HEK293 (cell line): ENCODE measurements around the gene KLRC3.

ENCODE experiments used
- HOXC10 ChIP-seq: sonication (generic); formaldehyde crosslinking; IDR thresholded peaks from 2 replicates; pipeline ENCODE4 v1.8.1; 2023; ENCODE audit warnings: mild to moderate bottlenecking, missing genetic modification reagents
- WT1 ChIP-seq: fragments of 450-650 bp; formaldehyde crosslinking; IDR thresholded peaks from 2 replicates; pipeline ENCODE4 v1.5.1; 2016; ENCODE audit warnings: missing biosample characterization, missing genetic modification characterization
- ZNF10 ChIP-seq: fragments of 450-650 bp; formaldehyde crosslinking; IDR thresholded peaks from 2 replicates; pipeline ENCODE4 v1.5.1; 2017; ENCODE audit warnings: missing biosample characterization, missing genetic modification characterization
- ZNF426 ChIP-seq: fragments of 450-650 bp; formaldehyde crosslinking; IDR thresholded peaks from 2 replicates; pipeline ENCODE4 v1.5.1; 2017; ENCODE audit warnings: missing biosample characterization, missing genetic modification characterization, mild to moderate bottlenecking, inconsistent platforms, moderate library complexity
- ZNF571 ChIP-seq: fragments of 450-650 bp; formaldehyde crosslinking; IDR thresholded peaks from 2 replicates; pipeline ENCODE4 v1.5.0; 2017; ENCODE audit warnings: missing biosample characterization, missing genetic modification characterization
- ZNF707 ChIP-seq: fragments of 450-650 bp; formaldehyde crosslinking; IDR thresholded peaks from 2 replicates; pipeline ENCODE4 v1.5.1; 2016; ENCODE audit warnings: missing biosample characterization, missing genetic modification characterization
- TF ChIP-seq, protein P1 (sequence below): fragments of 450-650 bp; formaldehyde crosslinking; IDR thresholded peaks from 2 replicates; pipeline ENCODE4 v1.5.1; 2016; ENCODE audit warnings: missing biosample characterization, missing genetic modification characterization
- TF ChIP-seq, protein P2 (sequence below): fragments of 450-650 bp; formaldehyde crosslinking; IDR thresholded peaks from 2 replicates; pipeline ENCODE4 v1.5.1; 2016; ENCODE audit warnings: missing biosample characterization, missing genetic modification characterization
- TF ChIP-seq, protein P3 (sequence below): fragments of 450-650 bp; formaldehyde crosslinking; IDR thresholded peaks from 2 replicates; pipeline ENCODE4 v1.5.1; 2017; ENCODE audit warnings: missing biosample characterization, missing genetic modification characterization
- TF ChIP-seq, protein P4 (sequence below): fragments of 450-650 bp; formaldehyde crosslinking; IDR thresholded peaks from 2 replicates; pipeline ENCODE4 v1.5.1; 2017; ENCODE audit warnings: missing biosample characterization, missing genetic modification characterization
- TF ChIP-seq, protein P5 (sequence below): fragments of 450-650 bp; formaldehyde crosslinking; IDR thresholded peaks from 2 replicates; pipeline ENCODE4 v1.5.1; 2016; ENCODE audit warnings: missing biosample characterization, missing genetic modification characterization
- TF ChIP-seq, protein P6 (sequence below): fragments of 450-650 bp; formaldehyde crosslinking; IDR thresholded peaks from 2 replicates; pipeline ENCODE4 v1.5.1; 2016; ENCODE audit warnings: missing biosample characterization, missing genetic modification characterization
- TF ChIP-seq, protein P7 (sequence below): fragments of 450-650 bp; formaldehyde crosslinking; IDR thresholded peaks from 2 replicates; pipeline ENCODE4 v1.5.1; 2016; ENCODE audit warnings: missing biosample characterization, missing genetic modification characterization
- TF ChIP-seq, protein P8 (sequence below): fragments of 450-650 bp; formaldehyde crosslinking; IDR thresholded peaks from 2 replicates; pipeline ENCODE4 v1.5.1; 2016; ENCODE audit warnings: missing biosample characterization, missing genetic modification characterization
- TF ChIP-seq, protein P9 (sequence below): fragments of 450-650 bp; formaldehyde crosslinking; conservative IDR thresholded peaks from 2 replicates; pipeline ENCODE4 v1.5.1; 2016; ENCODE audit warnings: low read depth, missing biosample characterization, missing genetic modification characterization

Gene KLRC3

DNA sequence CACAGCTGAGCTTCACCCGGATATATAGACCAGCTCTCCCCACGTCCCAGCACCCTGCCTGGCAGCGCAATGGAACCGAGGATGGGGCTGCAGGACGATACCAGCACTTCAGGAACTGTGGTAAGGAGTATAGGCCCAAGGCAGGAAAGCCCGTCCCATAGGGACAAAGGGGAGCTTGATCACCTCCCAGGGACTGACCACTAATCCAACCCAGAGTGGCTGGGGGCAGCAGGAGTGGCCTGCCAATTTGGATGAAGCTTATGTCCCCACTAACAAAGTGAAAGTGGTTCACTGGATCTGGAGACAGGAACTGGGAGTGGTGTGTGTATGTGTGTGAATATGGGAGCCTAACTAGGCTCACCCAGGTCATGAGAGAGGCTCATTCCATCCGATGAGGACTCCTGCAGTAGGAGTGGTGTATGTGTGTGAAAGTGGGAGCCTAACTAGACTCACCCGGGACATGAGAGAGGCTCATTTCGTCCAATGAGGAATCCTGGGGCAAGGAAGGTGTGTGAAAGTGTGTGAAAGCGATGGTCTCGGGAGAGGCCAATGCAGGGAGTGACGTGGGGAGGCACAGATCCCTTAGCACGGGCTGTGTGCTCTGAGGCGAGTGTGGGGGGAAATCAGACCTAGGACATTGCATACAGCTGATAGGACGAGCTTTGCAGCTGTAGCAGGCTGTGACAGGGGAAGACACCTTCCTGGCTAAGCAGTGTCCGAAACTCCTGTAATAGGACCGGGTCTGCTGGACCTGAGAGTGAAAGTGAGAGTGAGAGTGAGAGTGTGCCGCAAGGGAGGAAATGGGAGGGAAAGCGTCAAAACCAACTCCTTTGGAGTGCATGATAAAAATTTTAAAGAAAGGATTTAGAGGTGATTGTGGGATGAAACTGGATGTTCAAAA lies 56.2 kb downstream of the KLRC3 start (continued):
- TF ChIP-seq, protein P1, sequence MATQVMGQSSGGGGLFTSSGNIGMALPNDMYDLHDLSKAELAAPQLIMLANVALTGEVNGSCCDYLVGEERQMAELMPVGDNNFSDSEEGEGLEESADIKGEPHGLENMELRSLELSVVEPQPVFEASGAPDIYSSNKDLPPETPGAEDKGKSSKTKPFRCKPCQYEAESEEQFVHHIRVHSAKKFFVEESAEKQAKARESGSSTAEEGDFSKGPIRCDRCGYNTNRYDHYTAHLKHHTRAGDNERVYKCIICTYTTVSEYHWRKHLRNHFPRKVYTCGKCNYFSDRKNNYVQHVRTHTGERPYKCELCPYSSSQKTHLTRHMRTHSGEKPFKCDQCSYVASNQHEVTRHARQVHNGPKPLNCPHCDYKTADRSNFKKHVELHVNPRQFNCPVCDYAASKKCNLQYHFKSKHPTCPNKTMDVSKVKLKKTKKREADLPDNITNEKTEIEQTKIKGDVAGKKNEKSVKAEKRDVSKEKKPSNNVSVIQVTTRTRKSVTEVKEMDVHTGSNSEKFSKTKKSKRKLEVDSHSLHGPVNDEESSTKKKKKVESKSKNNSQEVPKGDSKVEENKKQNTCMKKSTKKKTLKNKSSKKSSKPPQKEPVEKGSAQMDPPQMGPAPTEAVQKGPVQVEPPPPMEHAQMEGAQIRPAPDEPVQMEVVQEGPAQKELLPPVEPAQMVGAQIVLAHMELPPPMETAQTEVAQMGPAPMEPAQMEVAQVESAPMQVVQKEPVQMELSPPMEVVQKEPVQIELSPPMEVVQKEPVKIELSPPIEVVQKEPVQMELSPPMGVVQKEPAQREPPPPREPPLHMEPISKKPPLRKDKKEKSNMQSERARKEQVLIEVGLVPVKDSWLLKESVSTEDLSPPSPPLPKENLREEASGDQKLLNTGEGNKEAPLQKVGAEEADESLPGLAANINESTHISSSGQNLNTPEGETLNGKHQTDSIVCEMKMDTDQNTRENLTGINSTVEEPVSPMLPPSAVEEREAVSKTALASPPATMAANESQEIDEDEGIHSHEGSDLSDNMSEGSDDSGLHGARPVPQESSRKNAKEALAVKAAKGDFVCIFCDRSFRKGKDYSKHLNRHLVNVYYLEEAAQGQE (tag by site-specific recombination), result peak; percentile 38; the same call in 1 of the 2 replicates
- peak; percentile 66; the same call in 1 of the 2 replicates for TF ChIP-seq ZNF10
- TF ChIP-seq ZNF571 (tag by site-specific recombination), result no peak
- TF ChIP-seq HOXC10 (CRISPR knock-in tag), result no peak
- TF ChIP-seq, protein P2, sequence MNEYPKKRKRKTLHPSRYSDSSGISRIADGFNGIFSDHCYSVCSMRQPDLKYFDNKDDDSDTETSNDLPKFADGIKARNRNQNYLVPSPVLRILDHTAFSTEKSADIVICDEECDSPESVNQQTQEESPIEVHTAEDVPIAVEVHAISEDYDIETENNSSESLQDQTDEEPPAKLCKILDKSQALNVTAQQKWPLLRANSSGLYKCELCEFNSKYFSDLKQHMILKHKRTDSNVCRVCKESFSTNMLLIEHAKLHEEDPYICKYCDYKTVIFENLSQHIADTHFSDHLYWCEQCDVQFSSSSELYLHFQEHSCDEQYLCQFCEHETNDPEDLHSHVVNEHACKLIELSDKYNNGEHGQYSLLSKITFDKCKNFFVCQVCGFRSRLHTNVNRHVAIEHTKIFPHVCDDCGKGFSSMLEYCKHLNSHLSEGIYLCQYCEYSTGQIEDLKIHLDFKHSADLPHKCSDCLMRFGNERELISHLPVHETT (tag by site-specific recombination), result no peak; the same call in 1 of the 2 replicates
- no peak; the same call in none of the 2 replicates for TF ChIP-seq WT1
- TF ChIP-seq, protein P3, sequence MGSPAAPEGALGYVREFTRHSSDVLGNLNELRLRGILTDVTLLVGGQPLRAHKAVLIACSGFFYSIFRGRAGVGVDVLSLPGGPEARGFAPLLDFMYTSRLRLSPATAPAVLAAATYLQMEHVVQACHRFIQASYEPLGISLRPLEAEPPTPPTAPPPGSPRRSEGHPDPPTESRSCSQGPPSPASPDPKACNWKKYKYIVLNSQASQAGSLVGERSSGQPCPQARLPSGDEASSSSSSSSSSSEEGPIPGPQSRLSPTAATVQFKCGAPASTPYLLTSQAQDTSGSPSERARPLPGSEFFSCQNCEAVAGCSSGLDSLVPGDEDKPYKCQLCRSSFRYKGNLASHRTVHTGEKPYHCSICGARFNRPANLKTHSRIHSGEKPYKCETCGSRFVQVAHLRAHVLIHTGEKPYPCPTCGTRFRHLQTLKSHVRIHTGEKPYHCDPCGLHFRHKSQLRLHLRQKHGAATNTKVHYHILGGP (tag by site-specific recombination), result no peak
- TF ChIP-seq, protein P4, sequence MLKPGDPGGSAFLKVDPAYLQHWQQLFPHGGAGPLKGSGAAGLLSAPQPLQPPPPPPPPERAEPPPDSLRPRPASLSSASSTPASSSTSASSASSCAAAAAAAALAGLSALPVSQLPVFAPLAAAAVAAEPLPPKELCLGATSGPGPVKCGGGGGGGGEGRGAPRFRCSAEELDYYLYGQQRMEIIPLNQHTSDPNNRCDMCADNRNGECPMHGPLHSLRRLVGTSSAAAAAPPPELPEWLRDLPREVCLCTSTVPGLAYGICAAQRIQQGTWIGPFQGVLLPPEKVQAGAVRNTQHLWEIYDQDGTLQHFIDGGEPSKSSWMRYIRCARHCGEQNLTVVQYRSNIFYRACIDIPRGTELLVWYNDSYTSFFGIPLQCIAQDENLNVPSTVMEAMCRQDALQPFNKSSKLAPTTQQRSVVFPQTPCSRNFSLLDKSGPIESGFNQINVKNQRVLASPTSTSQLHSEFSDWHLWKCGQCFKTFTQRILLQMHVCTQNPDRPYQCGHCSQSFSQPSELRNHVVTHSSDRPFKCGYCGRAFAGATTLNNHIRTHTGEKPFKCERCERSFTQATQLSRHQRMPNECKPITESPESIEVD, result no peak
- no peak for TF ChIP-seq ZNF426 (tag by site-specific recombination)
- TF ChIP-seq, protein P5, sequence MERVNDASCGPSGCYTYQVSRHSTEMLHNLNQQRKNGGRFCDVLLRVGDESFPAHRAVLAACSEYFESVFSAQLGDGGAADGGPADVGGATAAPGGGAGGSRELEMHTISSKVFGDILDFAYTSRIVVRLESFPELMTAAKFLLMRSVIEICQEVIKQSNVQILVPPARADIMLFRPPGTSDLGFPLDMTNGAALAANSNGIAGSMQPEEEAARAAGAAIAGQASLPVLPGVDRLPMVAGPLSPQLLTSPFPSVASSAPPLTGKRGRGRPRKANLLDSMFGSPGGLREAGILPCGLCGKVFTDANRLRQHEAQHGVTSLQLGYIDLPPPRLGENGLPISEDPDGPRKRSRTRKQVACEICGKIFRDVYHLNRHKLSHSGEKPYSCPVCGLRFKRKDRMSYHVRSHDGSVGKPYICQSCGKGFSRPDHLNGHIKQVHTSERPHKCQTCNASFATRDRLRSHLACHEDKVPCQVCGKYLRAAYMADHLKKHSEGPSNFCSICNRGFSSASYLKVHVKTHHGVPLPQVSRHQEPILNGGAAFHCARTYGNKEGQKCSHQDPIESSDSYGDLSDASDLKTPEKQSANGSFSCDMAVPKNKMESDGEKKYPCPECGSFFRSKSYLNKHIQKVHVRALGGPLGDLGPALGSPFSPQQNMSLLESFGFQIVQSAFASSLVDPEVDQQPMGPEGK (tag by site-specific recombination), result peak; percentile 45; the same call in 1 of the 2 replicates
- TF ChIP-seq, protein P6, sequence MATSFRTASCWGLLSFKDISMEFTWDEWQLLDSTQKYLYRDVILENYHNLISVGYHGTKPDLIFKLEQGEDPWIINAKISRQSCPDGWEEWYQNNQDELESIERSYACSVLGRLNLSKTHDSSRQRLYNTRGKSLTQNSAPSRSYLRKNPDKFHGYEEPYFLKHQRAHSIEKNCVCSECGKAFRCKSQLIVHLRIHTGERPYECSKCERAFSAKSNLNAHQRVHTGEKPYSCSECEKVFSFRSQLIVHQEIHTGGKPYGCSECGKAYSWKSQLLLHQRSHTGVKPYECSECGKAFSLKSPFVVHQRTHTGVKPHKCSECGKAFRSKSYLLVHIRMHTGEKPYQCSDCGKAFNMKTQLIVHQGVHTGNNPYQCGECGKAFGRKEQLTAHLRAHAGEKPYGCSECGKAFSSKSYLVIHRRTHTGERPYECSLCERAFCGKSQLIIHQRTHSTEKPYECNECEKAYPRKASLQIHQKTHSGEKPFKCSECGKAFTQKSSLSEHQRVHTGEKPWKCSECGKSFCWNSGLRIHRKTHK, result no peak
- TF ChIP-seq, protein P7, sequence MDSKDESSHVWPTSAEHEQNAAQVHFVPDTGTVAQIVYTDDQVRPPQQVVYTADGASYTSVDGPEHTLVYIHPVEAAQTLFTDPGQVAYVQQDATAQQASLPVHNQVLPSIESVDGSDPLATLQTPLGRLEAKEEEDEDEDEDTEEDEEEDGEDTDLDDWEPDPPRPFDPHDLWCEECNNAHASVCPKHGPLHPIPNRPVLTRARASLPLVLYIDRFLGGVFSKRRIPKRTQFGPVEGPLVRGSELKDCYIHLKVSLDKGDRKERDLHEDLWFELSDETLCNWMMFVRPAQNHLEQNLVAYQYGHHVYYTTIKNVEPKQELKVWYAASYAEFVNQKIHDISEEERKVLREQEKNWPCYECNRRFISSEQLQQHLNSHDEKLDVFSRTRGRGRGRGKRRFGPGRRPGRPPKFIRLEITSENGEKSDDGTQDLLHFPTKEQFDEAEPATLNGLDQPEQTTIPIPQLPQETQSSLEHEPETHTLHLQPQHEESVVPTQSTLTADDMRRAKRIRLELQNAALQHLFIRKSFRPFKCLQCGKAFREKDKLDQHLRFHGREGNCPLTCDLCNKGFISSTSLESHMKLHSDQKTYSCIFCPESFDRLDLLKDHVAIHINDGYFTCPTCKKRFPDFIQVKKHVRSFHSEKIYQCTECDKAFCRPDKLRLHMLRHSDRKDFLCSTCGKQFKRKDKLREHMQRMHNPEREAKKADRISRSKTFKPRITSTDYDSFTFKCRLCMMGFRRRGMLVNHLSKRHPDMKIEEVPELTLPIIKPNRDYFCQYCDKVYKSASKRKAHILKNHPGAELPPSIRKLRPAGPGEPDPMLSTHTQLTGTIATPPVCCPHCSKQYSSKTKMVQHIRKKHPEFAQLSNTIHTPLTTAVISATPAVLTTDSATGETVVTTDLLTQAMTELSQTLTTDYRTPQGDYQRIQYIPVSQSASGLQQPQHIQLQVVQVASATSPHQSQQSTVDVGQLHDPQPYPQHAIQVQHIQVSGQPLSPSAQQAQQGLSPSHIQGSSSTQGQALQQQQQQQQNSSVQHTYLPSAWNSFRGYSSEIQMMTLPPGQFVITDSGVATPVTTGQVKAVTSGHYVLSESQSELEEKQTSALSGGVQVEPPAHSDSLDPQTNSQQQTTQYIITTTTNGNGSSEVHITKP (tag by site-specific recombination), result peak; percentile 99
- TF ChIP-seq, protein P8, sequence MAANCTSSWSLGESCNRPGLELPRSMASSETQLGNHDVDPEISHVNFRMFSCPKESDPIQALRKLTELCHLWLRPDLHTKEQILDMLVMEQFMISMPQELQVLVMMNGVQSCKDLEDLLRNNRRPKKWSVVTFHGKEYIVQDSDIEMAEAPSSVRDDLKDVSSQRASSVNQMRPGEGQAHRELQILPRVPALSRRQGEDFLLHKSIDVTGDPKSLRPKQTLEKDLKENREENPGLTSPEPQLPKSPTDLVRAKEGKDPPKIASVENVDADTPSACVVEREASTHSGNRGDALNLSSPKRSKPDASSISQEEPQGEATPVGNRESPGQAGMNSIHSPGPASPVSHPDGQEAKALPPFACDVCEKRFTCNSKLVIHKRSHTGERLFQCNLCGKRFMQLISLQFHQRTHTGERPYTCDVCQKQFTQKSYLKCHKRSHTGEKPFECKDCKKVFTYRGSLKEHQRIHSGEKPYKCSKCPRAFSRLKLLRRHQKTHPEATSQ, result no peak
- TF ChIP-seq, protein P9, sequence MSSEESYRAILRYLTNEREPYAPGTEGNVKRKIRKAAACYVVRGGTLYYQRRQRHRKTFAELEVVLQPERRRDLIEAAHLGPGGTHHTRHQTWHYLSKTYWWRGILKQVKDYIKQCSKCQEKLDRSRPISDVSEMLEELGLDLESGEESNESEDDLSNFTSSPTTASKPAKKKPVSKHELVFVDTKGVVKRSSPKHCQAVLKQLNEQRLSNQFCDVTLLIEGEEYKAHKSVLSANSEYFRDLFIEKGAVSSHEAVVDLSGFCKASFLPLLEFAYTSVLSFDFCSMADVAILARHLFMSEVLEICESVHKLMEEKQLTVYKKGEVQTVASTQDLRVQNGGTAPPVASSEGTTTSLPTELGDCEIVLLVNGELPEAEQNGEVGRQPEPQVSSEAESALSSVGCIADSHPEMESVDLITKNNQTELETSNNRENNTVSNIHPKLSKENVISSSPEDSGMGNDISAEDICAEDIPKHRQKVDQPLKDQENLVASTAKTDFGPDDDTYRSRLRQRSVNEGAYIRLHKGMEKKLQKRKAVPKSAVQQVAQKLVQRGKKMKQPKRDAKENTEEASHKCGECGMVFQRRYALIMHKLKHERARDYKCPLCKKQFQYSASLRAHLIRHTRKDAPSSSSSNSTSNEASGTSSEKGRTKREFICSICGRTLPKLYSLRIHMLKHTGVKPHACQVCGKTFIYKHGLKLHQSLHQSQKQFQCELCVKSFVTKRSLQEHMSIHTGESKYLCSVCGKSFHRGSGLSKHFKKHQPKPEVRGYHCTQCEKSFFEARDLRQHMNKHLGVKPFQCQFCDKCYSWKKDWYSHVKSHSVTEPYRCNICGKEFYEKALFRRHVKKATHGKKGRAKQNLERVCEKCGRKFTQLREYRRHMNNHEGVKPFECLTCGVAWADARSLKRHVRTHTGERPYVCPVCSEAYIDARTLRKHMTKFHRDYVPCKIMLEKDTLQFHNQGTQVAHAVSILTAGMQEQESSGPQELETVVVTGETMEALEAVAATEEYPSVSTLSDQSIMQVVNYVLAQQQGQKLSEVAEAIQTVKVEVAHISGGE, result no peak
- no peak for TF ChIP-seq ZNF707 (tag by site-specific recombination)
